ENCODE data around the gene OMA1.
"Not testable (repeated sequence)": the region's sequence is repeated elsewhere in the genome, so short reads cannot be mapped to it uniquely, and the experiment has no call there.

Gene OMA1

GRCh38 chr1:58546520-58547308 is at the start of gene OMA1:
OMA1 (minus strand) TSS chr1:58546726; CDS start chr1:58539294, 7,432 bp downstream.
- peak; percentile 91 for DNase-seq

- DNase-seq: no peak
Measured at GRCh38 chr1:58594546-58594945, 48.0 kb upstream of the OMA1 start.

GRCh38 chr1:58592522-58593134 is 46.1 kb upstream of the OMA1 start:
- DNase-seq: no peak

GRCh38 chr1:58591806-58592205 is 45.3 kb upstream of the OMA1 start:
- no peak for DNase-seq

- DNase-seq: no peak
Measured at GRCh38 chr1:58590019-58590418, 43.5 kb upstream of the OMA1 start.

GRCh38 chr1:58588396-58588795 is 41.9 kb upstream of the OMA1 start:
- DNase-seq: no peak

- DNase-seq: no peak
Measured at GRCh38 chr1:58587667-58588066, 41.1 kb upstream of the OMA1 start.

GRCh38 chr1:58586271-58586670 is 39.7 kb upstream of the OMA1 start:
- no peak for DNase-seq

GRCh38 chr1:58585581-58586151 is 39.1 kb upstream of the OMA1 start:
- no peak for DNase-seq

- DNase-seq: no peak
Measured at GRCh38 chr1:58585166-58585565, 38.6 kb upstream of the OMA1 start.

GRCh38 chr1:58584082-58584895 is 37.8 kb upstream of the OMA1 start:
- no peak for DNase-seq

GRCh38 chr1:58583496-58583895 is 37.0 kb upstream of the OMA1 start:
- DNase-seq: peak; percentile 56

GRCh38 chr1:58582143-58582542 is 35.6 kb upstream of the OMA1 start:
- DNase-seq: not testable (repeated sequence)

- DNase-seq: no peak
Measured at GRCh38 chr1:58581641-58582040, 35.1 kb upstream of the OMA1 start.

GRCh38 chr1:58580186-58580585 is 33.7 kb upstream of the OMA1 start:
- DNase-seq: no peak

- no peak for DNase-seq
Measured at GRCh38 chr1:58577654-58578030, 31.1 kb upstream of the OMA1 start.

GRCh38 chr1:58576727-58577653 is 30.5 kb upstream of the OMA1 start, which contains the start of gene TACSTD2:
TACSTD2 (minus strand) TSS chr1:58577252; CDS start chr1:58577156, 96 bp downstream.
- DNase-seq: no peak

GRCh38 chr1:58576325-58576726 is 29.8 kb upstream of the OMA1 start:
- DNase-seq: no peak

- no peak for DNase-seq
Measured at GRCh38 chr1:58575551-58576324, 29.2 kb upstream of the OMA1 start.

- DNase-seq: no peak
Measured at GRCh38 chr1:58574816-58575215, 28.3 kb upstream of the OMA1 start.

Measured in GF-D8 (cell line).